K562 (cell line): Measurements from ENCODE around the gene LRRC8E. TPM values are rescaled to one million over a fixed set of nuclear protein-coding genes. Genes with fewer than 3 reads are reported as not detected.
A peak's percentile ranks its signal among the peaks of the same experiment; 100 is the strongest.

Experiments used
- ARID4B ChIP-seq: sonication (generic); formaldehyde crosslinking; IDR thresholded peaks from 2 replicates; pipeline ENCODE4 v1.8.0; 2022; ENCODE audit warnings: mild to moderate bottlenecking, missing genetic modification reagents
- CHD7 ChIP-seq: fragments of 200-600 bp; sonication (generic); IDR thresholded peaks from one replicate; pipeline ENCODE4 v1.6.1; 2012; ENCODE audit warnings: mild to moderate bottlenecking, low read depth, low read length, inconsistent platforms
- DACH1 ChIP-seq: fragments of 450-650 bp; IDR thresholded peaks from 2 replicates; pipeline ENCODE4 v1.6.1; 2018; ENCODE audit not compliant: partially characterized antibody
- GABPB1 ChIP-seq: sonication (generic); formaldehyde crosslinking; IDR thresholded peaks from 2 replicates; pipeline ENCODE4 v1.8.0; 2022; ENCODE audit warnings: mild to moderate bottlenecking, missing genetic modification reagents
- SRSF9 ChIP-seq: fragments of 200-400 bp; formaldehyde crosslinking; IDR thresholded peaks from 2 replicates; pipeline ENCODE4 v1.6.1; 2017; ENCODE audit warnings: low read depth, low read length, borderline replicate concordance
- TEAD1 ChIP-seq, 2 experiments: fragments of 450-650 bp in 1 of 2; sonication (generic) in 1 of 2; formaldehyde crosslinking; IDR thresholded peaks; 2 replicates each; pipeline versions ENCODE4 v1.4.0 to v1.8.0; 2020 to 2022; ENCODE audit warnings: mild to moderate bottlenecking in 2 of 2, missing genetic modification reagents in 1 of 2
- TEAD4 ChIP-seq, 2 experiments: sonication (generic) in 1 of 2; formaldehyde crosslinking in 1 of 2; IDR thresholded peaks; 2 replicates each; pipeline versions ENCODE4 v1.6.1 to v1.8.0; 2012 to 2022; ENCODE audit warnings: borderline replicate concordance in 1 of 2, inconsistent platforms in 1 of 2, low read length in 1 of 2, mild to moderate bottlenecking in 1 of 2, missing genetic modification reagents in 1 of 2
- TRIM25 ChIP-seq: fragments of 450-650 bp; IDR thresholded peaks from 2 replicates; pipeline ENCODE4 v1.7.0; 2016; ENCODE audit warnings: borderline replicate concordance
- polyA plus RNA-seq, 8 experiments: library from polyadenylated mRNA; depleted of rRNA in 4 of 8; stranded (reverse) in 5 of 8; unstranded in 3 of 8; fragments of >200 nt; fragmentation: Nextera tagmentation in 2 of 8; fragmentation: Illumina TruSeq in 1 of 8; extraction: Ambion mirVana in 2 of 8; extraction: Trizol in 1 of 8; gene quantifications; 2 replicates each; pipeline versions ENCODE4 v1.2.1 to v1.2.3, GENCODE V29; 2011 to 2014; ENCODE audit warnings: inconsistent platforms in 1 of 8, missing spikeins in 1 of 8
- total RNA-seq, 7 experiments: library from RNA; depleted of rRNA in 6 of 7; stranded (reverse); fragments of >200 nt in 6 of 7; fragmentation: Illumina TruSeq in 2 of 7; extraction: Trizol in 2 of 7; gene quantifications; 2 replicates each; pipeline versions ENCODE4 v1.2.1 to v1.2.3, GENCODE V29; 2011 to 2021; ENCODE audit warnings: low replicate concordance in 1 of 7

LRRC8E gene
- total and polyA plus RNA-seq, 9 of the 15 experiments (the other 6 are each of a cell fraction or from before 2014, with no cell fraction given) = 0.08 to 5.7 (median 3.5) TPM; not detected in 1

DNA sequence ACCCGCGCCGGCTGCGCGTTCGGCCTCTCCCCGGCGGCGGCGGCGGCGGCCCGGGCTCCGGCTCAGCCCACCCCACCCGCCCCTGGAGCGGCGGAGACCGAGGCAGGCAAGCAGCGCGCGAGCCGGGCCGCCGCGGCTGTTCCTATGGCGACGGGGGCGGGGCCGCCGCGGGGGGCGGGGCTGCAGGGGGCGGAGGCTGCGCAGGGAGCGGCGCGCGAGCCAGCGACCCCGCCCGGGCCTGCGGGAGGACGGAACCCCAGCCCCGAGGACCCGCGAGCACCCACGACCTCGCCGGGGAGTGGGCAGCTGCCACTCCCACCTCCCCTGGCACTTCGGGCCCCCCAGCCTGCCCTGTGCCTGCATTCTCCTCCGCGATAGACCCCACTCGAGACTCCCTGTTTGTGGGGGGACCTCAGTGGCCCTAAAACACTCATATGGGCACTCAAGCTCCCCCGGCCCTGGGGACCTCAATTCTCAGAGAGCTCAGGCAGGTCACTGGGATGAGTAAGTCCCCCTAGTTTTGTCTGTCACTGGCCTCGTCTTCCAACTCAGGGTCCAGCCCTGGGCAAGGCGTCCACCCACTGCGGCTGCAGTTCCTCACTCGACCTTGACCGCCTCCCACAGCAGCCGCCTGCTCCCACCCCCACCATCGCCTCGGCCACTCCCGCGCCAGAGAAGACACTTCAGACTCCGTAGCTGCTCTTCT, 37.9 kb downstream of the LRRC8E start, which contains the start of gene CTXN1 (continued):
- TF ChIP-seq ARID4B (CRISPR knock-in tag) = no peak
- TF ChIP-seq TEAD1 (CRISPR knock-in tag; IDR thresholded peaks at IDR 0.05) = no peak
- TF ChIP-seq GABPB1 (CRISPR knock-in tag) = peak; percentile 36; the same call in 1 of the 2 replicates
- TF ChIP-seq TEAD4 (IDR thresholded peaks at IDR 0.05; ENCODE audit: low read length) = no peak
- no peak for TF ChIP-seq TEAD4 (CRISPR knock-in tag; IDR thresholded peaks at IDR 0.05; ENCODE audit: borderline replicate concordance)
- no peak for TF ChIP-seq CHD7
- no peak for TF ChIP-seq TRIM25
- TF ChIP-seq DACH1 = no peak
- TF ChIP-seq SRSF9 = no peak
